K562 (cell line): ENCODE results near the gene CLASP1. TPM values are rescaled to one million over a fixed set of nuclear protein-coding genes. Genes with fewer than 3 reads are reported as not detected.

Experiments used
- CUX1 ChIP-seq: fragments of 200-800 bp; sonication (Bioruptor generic); IDR thresholded peaks from 2 replicates; pipeline ENCODE4 v1.6.1; 2016; ENCODE audit warnings: missing genetic modification characterization, missing compliant biosample characterization
- GTF2E2 ChIP-seq: fragments of 200-800 bp; sonication (Bioruptor generic); IDR thresholded peaks from 2 replicates; pipeline ENCODE4 v1.6.1; 2016; ENCODE audit warnings: missing genetic modification characterization, missing compliant biosample characterization
- HDAC1 ChIP-seq, 2 experiments: fragments of 450-650 bp; IDR thresholded peaks; 2 replicates each; pipeline ENCODE4 v1.6.1; 2016 to 2017; ENCODE audit warnings: inconsistent platforms in 1 of 2, mild to moderate bottlenecking in 1 of 2, moderate library complexity in 1 of 2
- HDAC2 ChIP-seq: fragments of 450-650 bp; IDR thresholded peaks from 2 replicates; pipeline ENCODE4 v1.6.1; 2016; ENCODE audit warnings: mild to moderate bottlenecking
- KLF16 ChIP-seq: IDR thresholded peaks from 2 replicates; pipeline ENCODE4 v1.6.1; 2016; ENCODE audit warnings: antibody characterized with exemption
- NFE2L1 ChIP-seq: fragments of 450-650 bp; IDR thresholded peaks from 2 replicates; pipeline ENCODE4 v1.6.1; 2016; ENCODE audit warnings: missing genetic modification characterization, low read depth, mild to moderate bottlenecking, missing compliant biosample characterization, moderate library complexity, borderline replicate concordance
- TCF3 ChIP-seq: sonication (generic); formaldehyde crosslinking; IDR thresholded peaks from 2 replicates; pipeline ENCODE4 v1.4.0; 2020; ENCODE audit warnings: mild to moderate bottlenecking, missing genetic modification reagents
- XRCC4 ChIP-seq: IDR thresholded peaks from one replicate; pipeline ENCODE4 v1.6.1; 2011; ENCODE audit not compliant: insufficient read depth, insufficient read length; ENCODE audit errors: extremely low read depth
- ZNF507 ChIP-seq: conservative IDR thresholded peaks from 2 replicates; pipeline ENCODE4 v1.6.1; 2017; ENCODE audit warnings: missing genetic modification characterization, missing compliant biosample characterization
- ZNF75A ChIP-seq: fragments of 450-650 bp; formaldehyde crosslinking; IDR thresholded peaks from 2 replicates; pipeline ENCODE4 v1.4.0; 2020; ENCODE audit warnings: mild to moderate bottlenecking
- polyA plus RNA-seq, 8 experiments: library from polyadenylated mRNA; depleted of rRNA in 4 of 8; stranded (reverse) in 5 of 8; unstranded in 3 of 8; fragments of >200 nt; fragmentation: Nextera tagmentation in 2 of 8; fragmentation: Illumina TruSeq in 1 of 8; extraction: Ambion mirVana in 2 of 8; extraction: Trizol in 1 of 8; gene quantifications; 2 replicates each; pipeline versions ENCODE4 v1.2.1 to v1.2.3, GENCODE V29; 2011 to 2014; ENCODE audit warnings: inconsistent platforms in 1 of 8, missing spikeins in 1 of 8
- total RNA-seq, 7 experiments: library from RNA; depleted of rRNA in 6 of 7; stranded (reverse); fragments of >200 nt in 6 of 7; fragmentation: Illumina TruSeq in 2 of 7; extraction: Trizol in 2 of 7; gene quantifications; 2 replicates each; pipeline versions ENCODE4 v1.2.1 to v1.2.3, GENCODE V29; 2011 to 2021; ENCODE audit warnings: low replicate concordance in 1 of 7
- TF ChIP-seq, protein P1 (sequence below): fragments of 450-650 bp; IDR thresholded peaks from 2 replicates; pipeline ENCODE4 v1.6.1; 2016; ENCODE audit warnings: mild to moderate bottlenecking, moderate library complexity

CLASP1 gene
- total and polyA plus RNA-seq, 9 of the 15 experiments (the other 6 are each of a cell fraction or from before 2014, with no cell fraction given): 1.7 to 40.3 (median 20.7) TPM

- TF ChIP-seq, protein P1, sequence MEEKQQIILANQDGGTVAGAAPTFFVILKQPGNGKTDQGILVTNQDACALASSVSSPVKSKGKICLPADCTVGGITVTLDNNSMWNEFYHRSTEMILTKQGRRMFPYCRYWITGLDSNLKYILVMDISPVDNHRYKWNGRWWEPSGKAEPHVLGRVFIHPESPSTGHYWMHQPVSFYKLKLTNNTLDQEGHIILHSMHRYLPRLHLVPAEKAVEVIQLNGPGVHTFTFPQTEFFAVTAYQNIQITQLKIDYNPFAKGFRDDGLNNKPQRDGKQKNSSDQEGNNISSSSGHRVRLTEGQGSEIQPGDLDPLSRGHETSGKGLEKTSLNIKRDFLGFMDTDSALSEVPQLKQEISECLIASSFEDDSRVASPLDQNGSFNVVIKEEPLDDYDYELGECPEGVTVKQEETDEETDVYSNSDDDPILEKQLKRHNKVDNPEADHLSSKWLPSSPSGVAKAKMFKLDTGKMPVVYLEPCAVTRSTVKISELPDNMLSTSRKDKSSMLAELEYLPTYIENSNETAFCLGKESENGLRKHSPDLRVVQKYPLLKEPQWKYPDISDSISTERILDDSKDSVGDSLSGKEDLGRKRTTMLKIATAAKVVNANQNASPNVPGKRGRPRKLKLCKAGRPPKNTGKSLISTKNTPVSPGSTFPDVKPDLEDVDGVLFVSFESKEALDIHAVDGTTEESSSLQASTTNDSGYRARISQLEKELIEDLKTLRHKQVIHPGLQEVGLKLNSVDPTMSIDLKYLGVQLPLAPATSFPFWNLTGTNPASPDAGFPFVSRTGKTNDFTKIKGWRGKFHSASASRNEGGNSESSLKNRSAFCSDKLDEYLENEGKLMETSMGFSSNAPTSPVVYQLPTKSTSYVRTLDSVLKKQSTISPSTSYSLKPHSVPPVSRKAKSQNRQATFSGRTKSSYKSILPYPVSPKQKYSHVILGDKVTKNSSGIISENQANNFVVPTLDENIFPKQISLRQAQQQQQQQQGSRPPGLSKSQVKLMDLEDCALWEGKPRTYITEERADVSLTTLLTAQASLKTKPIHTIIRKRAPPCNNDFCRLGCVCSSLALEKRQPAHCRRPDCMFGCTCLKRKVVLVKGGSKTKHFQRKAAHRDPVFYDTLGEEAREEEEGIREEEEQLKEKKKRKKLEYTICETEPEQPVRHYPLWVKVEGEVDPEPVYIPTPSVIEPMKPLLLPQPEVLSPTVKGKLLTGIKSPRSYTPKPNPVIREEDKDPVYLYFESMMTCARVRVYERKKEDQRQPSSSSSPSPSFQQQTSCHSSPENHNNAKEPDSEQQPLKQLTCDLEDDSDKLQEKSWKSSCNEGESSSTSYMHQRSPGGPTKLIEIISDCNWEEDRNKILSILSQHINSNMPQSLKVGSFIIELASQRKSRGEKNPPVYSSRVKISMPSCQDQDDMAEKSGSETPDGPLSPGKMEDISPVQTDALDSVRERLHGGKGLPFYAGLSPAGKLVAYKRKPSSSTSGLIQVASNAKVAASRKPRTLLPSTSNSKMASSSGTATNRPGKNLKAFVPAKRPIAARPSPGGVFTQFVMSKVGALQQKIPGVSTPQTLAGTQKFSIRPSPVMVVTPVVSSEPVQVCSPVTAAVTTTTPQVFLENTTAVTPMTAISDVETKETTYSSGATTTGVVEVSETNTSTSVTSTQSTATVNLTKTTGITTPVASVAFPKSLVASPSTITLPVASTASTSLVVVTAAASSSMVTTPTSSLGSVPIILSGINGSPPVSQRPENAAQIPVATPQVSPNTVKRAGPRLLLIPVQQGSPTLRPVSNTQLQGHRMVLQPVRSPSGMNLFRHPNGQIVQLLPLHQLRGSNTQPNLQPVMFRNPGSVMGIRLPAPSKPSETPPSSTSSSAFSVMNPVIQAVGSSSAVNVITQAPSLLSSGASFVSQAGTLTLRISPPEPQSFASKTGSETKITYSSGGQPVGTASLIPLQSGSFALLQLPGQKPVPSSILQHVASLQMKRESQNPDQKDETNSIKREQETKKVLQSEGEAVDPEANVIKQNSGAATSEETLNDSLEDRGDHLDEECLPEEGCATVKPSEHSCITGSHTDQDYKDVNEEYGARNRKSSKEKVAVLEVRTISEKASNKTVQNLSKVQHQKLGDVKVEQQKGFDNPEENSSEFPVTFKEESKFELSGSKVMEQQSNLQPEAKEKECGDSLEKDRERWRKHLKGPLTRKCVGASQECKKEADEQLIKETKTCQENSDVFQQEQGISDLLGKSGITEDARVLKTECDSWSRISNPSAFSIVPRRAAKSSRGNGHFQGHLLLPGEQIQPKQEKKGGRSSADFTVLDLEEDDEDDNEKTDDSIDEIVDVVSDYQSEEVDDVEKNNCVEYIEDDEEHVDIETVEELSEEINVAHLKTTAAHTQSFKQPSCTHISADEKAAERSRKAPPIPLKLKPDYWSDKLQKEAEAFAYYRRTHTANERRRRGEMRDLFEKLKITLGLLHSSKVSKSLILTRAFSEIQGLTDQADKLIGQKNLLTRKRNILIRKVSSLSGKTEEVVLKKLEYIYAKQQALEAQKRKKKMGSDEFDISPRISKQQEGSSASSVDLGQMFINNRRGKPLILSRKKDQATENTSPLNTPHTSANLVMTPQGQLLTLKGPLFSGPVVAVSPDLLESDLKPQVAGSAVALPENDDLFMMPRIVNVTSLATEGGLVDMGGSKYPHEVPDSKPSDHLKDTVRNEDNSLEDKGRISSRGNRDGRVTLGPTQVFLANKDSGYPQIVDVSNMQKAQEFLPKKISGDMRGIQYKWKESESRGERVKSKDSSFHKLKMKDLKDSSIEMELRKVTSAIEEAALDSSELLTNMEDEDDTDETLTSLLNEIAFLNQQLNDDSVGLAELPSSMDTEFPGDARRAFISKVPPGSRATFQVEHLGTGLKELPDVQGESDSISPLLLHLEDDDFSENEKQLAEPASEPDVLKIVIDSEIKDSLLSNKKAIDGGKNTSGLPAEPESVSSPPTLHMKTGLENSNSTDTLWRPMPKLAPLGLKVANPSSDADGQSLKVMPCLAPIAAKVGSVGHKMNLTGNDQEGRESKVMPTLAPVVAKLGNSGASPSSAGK: no peak
- TF ChIP-seq ZNF507 (tag): no peak
- no peak for TF ChIP-seq KLF16
- no peak for TF ChIP-seq XRCC4
- TF ChIP-seq GTF2E2 (tag): no peak
- TF ChIP-seq HDAC2: peak; percentile 24; the same call in 1 of the 2 replicates
- no peak for TF ChIP-seq ZNF75A (CRISPR knock-in tag)
- no peak for TF ChIP-seq CUX1 (CRISPR knock-in tag)
- TF ChIP-seq NFE2L1 (tag): no peak
- peak; percentile 47 for TF ChIP-seq TCF3 (CRISPR knock-in tag)
- TF ChIP-seq HDAC1 (IDR thresholded peaks at IDR 0.05): peak in 1 of 2 experiments; percentile 40; a peak in 1 of 4 replicates
Measured at GRCh38 chr2:121455446-121455845, 193.8 kb downstream of the CLASP1 start (continued).
